ENCODE data around the gene QSER1.

GRCh38 chr11:32883421-32883820, 9.2 kb upstream of the QSER1 start:
- no peak for TF ChIP-seq POLR2A (IDR thresholded peaks at IDR 0.05)
- TF ChIP-seq CTCF (IDR thresholded peaks at IDR 0.05), result no peak
- no peak for TF ChIP-seq EP300 (IDR thresholded peaks at IDR 0.05)

Measured in gastroesophageal sphincter (tissue), 3 donors.